ENCODE results near the gene MT1H.

MT1H gene

DNA sequence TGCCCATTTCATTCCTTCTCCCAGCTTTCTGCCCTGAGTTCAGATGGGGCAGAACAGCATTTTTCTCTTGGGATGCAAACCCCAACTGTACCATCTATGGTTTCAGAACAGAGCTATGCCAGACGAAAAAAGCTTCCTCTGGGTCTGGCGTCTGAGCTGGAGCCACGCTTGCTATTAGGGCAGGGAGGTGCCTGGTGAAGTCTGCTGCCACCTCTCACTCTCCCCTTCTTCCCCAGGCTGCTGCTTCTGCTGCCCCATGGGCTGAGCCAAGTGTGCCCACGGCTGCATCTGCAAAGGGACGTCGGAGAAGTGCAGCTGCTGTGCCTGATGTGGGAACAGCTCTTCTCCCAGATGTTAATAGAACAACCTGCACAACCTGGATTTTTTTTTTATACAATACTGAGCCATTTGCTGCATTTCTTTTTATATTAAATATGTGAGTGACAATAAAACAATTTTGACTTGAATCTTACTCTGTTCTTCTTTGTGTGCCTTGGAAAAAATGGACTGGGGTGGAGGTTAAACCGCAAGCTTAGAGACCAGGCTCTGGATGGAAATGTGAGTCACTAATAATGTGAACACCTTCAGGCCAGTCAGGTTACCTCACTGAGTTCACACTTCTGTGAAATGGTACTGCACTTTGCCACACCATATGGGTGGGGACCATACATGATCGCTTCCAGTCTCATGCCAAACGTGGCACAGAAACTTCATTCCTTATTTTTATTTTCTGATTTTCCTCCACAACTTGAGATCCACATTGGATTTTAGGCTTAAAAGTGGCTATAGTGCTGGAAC, 32.8 kb upstream of the MT1H start:
- DNase-seq: no peak

DNA sequence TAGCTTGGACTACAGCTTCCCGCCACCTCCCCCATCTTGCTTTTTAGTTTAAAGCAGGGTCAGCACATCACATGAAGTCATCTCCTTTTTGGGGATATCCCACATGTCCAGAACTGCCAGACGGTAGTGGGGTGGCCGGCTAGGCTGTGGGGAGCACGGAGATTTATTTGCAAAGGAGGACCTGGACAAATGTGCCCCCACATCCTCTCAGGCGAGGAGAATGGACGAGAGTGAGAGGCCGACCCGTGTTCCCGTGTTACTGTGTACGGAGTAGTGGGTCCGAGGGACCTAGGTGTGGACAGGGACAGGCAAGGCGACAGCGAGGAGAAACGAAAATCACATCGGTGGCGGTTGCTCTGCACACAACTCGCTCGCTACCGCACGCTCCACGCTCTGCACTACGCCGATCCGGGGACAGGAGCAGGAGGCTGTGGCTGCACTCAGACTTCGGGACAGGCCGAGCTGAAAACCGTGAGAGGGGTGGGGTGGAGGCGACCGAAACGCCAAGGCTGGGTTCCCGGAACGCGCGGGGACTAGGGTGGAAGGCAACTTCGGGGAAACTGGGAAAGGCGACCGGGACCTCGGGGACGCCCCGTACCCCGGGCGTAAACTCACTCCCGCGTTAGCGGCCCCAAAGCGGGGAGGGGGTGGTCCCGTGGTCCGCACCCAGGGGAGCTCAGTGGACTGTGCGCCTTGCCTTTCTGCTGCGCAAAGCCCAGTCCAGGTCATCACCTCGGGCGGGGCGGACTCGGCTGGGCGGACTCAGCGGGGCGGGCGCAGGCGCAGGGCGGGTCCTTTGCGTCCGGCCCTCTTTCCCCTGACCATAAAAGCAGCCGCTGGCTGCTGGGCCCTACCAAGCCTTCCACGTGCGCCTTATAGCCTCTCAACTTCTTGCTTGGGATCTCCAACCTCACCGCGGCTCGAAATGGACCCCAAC, 31.5 kb upstream of the MT1H start, which contains the start of gene MT1A:
Gene MT1A (plus strand): TSS at position 853 of the 937 bp plus-strand sequence. CDS start 73 bp downstream, at position 926.
- peak in 1 of 5 experiments; percentile 53 for DNase-seq

DNA sequence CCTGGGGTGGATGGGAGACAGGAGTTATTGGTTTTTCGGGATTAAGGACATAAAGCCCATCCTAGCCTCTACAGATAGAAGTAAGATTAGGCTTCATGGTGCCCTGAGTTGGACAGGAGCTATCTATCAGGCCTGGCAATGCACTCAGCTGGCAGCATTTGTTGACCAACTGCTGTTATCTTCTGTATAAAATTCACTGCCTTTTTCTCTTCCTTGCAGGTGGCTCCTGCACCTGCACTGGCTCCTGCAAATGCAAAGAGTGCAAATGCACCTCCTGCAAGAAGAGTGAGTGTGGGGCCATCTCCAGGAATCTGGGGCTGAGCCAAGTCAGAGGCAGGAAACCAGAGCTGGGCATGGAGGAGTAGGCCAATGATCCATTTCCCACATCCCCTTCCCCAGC, 30.6 kb upstream of the MT1H start:
- no peak for DNase-seq

DNA sequence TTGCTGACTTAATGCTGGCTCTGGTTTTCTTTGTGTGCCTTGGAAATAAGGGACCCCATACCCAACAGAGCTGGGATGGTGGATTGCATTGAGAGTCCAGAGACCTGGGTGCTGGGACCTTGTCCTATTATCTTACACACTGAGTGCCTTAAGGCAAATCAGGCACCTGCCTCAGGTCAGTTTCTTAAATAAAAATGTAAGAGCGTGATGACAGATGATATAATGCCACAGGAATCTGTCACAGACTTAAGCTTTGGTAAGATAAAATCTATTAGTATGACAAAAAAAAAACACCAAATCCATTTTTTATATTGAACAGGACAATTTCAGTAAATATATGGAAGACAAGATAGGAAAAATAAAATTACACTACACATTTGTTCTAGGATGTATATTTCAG, 29.5 kb upstream of the MT1H start:
- no peak for DNase-seq

DNA sequence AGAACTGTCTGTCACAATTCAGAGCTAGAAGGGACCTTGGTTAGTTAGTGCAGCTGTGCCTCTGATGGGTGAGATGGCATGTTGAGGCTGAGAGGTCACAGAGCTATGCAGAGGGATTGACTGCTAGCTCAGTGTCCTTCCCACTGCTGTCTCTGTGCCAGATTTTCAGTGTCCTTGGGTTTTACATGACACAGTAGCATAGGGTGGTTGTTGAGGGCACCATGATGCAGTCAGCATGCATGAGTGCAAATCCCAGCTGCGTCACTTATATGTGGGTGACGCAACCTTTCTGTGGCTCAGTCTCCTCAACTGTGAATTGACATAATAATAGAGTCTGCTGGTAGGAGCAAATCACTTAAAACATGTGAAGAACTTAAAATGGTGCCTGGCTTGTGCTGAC, 28.4 kb upstream of the MT1H start:
- DNase-seq: no peak

DNA sequence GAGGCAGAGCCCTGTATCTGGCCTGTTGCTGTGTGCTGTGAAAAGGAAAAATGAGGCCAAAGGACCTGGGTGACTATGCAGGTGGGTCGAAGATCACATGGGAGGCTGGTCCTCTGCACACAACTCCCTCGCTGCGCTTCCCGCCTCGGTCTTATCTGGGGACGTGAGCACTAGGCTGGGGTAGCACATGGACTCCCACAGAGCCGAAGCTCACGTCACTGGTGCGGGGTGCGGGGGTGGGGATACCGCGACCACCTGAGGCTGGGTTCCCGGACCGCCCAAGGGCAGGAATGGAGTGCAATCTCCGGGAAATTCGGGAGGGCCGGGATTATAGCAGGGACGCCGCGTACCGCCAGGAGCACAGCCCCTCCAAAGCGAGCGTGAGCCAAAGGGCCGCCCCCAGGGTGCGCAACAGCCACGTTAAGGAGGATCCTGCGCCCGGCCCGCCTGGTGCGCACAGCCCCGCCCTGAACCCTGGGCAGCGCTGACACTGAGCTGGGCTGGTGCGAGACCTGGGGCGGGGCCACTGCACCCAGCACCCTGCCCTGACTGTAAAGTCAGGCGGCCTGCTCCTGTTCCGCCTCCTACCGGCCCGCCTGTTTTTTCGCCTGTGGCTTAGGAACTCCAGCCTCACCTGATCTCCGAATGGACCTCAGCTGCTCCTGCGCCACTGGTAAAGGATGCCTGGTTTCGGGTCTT, 26.4 kb upstream of the MT1H start:
- peak; percentile 31 to 91 (median 62) for DNase-seq

DNA sequence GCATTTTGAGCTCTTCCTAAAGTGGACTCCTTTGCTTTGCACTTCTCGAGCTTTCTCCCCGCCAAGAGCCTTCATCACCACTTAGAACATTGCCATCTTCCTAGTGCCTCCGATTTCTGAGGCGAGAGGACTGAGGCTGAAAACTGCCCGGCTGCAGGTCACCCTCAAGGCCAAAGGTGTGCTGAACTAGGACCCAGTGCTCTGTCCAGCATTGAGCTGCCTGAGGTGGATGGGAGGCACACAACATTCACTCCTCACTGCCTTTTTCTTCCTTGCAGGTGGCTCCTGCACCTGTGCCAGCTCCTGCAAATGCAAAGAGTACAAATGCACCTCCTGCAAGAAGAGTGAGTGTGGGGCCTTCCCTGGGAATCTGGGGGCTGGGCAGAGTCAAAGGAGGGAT, 25.8 kb upstream of the MT1H start:
- DNase-seq: no peak

DNA sequence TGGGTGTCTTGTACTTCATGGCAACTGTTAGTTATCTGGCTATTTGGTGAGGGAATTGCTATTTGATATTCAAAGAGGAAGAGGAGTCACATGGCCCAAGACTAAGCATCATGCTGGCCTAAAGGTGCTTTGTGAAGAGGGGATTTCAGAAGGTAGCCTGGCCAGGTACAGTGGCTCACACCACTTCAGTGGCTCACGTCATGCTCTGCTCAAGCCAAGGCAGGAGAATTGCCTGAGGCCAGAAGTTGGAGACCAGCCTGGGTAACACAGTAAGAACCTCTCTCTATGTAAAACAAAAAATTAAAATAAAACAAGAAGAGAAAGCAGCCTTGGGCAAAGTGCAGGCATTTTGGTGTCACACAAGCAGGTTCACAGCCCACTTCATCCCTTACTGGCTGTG, 24.3 kb upstream of the MT1H start:
- no peak for DNase-seq

DNA sequence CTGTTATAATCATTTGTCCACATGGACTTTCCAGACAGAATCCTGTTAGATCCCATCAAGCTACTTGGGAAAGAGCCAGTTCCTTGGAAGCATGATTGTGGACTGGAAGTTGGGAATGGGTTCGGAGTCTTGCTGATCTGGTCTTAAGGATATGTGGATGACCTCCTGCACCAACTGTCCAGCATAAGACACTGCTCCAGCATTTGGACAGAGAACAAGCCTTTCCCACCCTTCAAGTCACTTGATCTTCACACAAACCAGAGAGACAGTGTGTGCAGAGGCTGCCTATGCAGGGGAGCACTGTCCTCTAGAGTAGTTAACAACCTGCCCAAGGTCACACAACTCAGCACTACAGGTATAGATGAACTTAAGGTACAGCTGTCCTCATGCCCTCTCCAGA, 23.8 kb upstream of the MT1H start:
- DNase-seq: no peak

DNA sequence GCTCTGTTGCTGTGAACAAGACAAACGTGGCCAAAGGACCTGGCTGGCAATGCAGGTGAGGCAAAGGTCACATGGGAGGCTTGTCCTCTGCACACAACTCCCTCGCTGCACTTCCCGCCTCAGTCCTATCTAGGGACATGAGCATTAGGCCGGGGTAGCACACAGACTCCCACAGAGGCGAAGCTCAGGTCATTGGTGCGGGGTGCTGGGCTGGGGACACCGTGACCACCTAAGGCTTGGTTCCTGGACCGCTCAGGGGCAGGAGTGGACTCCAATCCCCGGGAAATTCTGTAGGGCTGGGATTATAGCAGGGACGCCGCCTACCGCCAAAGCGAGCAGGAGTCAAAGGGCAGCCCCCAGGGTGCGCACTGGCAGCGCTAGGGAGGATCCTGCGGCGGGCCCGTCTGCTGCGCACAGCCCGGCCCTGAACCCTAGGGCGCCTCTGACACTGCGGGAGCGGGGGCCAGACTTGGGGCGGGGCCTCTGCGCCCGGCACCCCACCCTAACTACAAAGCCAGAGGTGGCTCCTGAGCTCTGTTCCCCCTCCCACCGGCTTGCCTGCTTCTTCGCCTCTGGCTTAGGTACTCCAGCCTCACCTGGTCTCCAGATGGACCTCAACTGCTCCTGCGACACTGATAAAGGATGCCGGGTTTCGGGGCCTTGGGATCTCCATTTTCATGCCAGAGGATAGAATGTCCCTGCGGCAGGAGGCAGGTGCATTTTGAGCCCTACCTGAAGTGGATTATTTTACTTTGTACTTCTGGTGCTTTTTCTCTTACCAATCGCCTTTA, 21.8 kb upstream of the MT1H start:
- no peak for DNase-seq

DNA sequence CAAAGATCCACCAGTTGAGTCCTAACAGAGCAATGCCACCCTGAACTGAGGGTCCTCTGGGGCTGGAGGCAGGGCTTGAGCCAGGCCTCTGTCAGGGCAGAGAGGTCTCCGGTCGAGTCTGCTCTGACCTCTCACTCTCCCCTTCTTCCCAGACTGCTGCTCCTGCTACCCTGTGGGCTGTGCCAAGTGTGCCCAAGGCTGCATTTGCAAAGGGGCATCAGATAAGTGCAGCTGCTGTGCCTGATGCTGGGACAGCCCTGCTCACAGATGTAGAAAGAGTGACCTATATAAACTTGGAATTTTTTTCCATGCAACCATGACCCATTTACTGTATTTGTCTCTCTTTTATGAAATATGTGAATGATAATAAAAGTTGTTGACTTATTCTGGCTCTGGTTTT, 20.3 kb upstream of the MT1H start:
- no peak for DNase-seq

DNA sequence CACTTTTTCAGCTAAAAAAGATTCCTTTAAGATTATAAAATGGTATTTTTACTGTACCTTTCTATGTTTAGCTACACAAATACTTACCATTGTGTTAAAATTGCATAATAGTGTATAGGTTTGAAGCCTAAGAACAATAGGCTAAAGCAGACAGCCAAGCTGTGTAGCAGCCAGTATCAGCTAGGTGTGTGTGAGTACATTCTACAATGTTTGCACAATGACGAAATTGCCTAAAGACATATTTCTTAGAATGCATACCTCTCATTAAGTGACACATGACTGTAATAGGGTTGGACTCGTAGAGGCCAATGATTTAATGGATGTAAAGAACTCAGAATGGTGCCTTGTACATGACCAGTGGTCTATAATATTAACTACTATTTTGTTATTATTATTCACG, 19.8 kb upstream of the MT1H start:
- no peak for DNase-seq

DNA sequence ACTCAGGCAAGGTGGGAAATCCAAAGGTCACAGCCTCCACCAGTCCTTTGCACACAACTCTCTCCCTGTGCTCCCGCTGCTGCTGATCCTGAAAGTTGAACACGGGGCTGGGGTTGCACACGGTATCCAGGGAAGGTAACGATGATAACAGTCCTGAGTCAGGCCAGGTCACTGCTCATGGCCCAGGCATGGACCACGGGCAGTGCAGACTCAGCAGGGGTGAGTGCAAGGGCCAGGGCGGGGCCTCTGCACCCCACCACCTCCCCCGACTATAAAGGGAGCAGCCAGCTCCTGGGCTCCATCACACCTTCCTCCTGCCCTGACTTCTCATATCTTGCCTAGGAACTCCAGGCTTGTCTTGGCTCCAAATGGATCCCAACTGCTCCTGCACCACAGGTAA, 18.0 kb upstream of the MT1H start, which contains the start of gene MT1B:
Gene MT1B (plus strand): TSS at position 301 of the 400 bp plus-strand sequence. CDS start 68 bp downstream, at position 369.
- DNase-seq: no peak

DNA sequence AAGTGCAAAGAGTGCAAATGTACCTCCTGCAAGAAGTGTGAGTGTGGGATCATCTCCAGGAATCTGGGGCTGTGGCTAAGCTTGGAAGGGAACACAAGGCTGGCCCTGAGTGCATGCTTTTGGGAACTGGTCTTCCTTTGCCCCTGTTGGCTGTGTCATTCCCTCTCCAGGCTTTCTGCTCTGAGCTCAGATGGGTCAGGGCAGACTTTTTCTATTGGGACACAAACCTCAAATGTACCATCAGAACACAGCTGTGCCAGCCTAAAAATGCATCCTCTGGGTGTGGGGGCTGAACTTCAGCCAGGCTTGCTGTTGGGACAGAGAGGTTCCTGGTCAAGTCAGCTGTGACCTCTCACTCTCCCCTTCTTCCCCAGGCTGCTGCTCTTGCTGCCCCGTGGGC, 17.0 kb upstream of the MT1H start:
- DNase-seq: no peak

DNA sequence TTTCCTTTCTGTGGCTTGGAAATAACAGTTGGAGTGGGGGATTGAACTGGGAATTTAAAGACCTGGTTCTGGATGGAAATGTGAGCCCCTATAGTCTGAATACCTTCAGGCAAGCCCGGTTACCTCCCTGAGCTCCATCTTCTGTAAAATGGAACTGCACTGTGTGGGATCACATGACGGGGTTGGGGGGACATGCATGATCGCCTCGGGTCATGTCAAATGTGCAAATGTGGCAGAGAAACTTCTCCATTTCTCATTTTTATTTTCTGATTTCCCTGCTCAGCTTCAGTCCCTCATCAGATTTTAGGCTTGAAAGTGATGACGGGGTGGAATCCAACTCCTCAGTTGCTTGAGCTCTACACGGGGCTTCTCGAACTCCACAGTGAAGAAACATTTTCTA, 16.4 kb upstream of the MT1H start:
- DNase-seq: no peak

DNA sequence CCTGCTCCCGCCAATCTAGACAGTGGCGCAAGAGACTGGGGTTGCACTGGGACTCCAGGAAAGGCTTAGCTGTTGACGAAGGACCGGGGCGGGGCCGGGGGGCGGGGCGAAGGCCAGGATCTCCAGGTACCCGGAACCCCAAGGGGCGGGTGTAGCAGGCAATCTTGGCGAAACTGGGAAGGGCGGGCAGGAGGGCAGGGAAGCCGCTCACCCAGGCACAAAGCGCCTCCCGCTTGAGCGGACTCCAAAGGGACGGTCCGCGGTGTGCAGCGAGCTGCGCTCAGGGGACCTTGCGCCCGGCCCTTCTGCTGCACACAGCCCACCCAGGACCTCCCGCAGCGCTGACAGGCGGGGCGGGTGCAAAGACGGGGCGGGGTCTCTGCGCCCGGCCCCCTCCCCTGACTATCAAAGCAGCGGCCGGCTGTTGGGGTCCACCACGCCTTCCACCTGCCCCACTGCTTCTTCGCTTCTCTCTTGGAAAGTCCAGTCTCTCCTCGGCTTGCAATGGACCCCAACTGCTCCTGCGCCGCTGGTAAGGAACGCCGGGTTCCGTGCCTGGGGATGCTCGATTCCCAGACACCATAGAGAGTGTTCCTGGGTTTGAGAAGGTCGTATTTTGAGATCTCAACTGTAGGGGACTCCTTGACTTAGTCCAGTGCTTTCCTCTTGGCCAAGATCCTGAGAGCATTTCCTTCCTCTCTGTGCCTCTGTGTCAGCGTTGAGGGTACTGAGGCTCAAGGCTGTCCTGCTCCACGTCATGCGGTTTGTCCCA, 11.9 kb upstream of the MT1H start, which contains the start of gene MT1F:
Gene MT1F (plus strand): TSS at position 405 of the 772 bp plus-strand sequence. CDS start 100 bp downstream, at position 505.
- peak; percentile 41 to 76 (median 52) for DNase-seq

DNA sequence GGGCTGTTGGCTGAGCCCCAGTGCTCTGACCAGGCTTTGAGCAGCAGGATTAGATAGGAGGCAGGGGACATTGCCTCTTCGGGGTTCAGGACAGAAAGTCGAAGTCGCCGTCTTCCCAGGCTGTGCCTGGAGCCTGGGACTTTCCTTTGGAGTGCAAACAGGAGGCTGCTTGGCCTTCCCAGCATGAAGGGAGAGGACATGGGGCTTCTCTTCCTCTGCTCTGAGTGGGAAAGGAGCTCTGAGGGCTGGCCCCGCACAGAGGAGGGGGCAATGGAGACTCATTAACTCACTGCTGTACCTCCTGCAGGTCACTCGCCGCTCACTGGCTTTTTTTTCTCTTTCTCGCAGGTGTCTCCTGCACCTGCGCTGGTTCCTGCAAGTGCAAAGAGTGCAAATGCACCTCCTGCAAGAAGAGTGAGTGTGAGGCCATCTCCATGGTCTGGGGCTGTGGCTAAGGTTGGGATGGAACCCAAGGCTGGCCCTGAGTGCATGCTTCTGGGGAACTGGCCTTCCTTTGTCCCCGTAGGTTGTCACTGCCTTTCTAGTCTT, 11.2 kb upstream of the MT1H start:
- no peak for DNase-seq

DNA sequence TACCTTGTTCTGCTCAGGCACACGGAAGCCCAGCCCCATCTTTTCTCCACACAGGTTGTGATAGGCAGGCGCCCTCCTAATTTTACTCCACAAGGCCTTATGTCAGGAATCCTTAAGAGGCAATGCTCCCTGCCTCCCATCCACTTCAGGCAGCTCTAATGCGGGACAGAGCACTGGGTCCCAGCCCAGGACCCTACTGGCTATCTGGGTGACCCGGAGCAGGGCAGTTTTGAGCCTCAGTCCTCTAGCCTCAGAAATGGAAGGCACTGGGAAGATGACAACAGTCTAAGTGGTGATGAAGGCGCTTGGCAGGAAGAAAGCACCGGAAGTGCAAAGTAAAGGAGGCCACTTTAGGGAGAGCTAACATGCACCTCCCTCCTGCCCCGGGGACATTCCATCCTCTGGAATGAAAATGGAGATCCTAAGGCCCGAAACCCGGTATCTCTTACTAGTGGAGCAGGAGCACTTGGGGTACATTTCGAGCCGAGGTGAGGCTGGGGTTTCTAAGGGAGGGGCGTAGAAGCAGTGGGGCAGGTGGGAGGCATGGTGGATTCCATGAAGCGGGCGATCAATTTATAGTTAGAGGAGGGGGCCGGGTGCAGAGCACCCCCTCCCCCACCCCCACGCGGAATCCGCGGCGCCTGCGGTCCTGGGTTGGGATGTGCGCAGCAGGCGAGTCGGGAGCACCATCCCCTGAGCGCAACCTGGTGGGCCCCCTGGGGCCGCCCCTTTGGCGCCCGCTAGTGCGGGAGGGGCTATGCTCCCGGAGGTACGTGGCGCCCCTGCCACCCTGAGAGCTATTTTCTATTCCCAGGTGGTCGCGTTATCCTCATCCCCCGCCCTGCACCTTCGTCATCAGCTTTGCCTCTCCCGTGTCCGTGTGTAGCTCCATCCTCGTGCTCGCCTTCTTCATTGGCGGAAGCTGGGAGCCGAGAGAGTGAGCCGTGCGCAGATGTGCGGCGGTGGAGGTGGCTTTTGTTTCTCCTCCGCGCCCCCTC, 7.0 kb upstream of the MT1H start:
- DNase-seq: peak in 1 of 5 experiments; percentile 66

DNA sequence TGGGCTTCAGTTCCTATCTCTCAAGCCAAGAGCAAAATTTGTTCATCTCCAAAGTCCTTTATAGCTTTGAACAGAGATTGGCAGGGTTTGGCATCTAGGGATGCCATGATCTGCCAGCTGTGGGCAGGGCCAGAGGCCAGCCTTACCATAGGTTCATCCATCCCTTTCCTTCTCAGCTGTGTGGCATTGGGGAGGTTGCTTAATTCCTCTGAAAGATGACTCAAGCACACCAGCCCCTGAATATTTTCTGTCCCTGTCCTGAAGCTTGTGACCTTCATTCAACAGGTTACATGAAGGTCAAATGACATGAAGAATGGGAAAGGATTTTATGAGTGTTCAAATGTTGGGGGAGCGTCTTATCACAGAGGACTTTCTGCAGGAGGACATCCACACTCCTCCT, 5.1 kb upstream of the MT1H start:
- no peak for DNase-seq

All from T-helper 2 cell (primary cell).